Retina (tissue), 1 donor: ENCODE measurements around the gene RBAK.
"Not testable (repeated sequence)": the region's sequence is repeated elsewhere in the genome, so short reads cannot be mapped to it uniquely, and the experiment has no call there.

Experiments
- DNase-seq: peaks from one replicate; pipeline ENCODE4 v3.0.0-alpha.2; 2016

RBAK gene

GRCh38 chr7:5053175-5053574 is 7.5 kb downstream of the RBAK start:
- no peak for DNase-seq

GRCh38 chr7:5063698-5064097 is 18.0 kb downstream of the RBAK start:
- DNase-seq: no peak

GRCh38 chr7:5064391-5065106 is 18.9 kb downstream of the RBAK start:
- no peak for DNase-seq

DNA sequence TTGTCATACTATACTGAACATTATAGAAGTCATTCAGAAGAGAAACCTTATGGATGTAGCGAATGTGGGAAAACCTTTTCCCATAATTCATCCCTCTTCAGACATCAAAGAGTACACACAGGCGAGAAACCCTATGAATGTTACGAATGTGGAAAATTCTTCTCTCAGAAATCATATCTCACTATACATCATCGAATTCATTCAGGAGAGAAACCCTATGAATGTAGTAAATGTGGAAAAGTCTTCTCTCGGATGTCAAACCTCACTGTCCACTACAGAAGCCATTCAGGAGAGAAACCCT is 19.4 kb downstream of the RBAK start:
- DNase-seq: no peak

DNA sequence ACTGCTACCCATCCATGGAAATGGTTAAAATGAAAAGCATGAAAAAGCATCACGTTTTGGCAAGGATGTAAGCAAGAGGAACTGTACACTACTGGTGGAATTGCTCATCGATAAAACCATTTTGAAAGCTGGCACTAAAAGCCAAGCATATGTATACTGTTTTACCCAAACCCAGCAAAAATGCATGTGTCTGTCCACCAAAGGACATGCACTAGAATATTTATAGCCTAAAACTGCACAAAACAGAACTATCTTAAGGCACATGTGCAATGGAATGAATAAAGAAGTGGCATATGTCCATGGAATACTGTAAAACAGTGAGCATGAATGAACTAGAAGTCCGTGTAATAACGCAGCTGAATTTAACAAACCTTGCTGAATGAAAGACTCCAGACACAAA is 22.9 kb downstream of the RBAK start:
- no peak for DNase-seq

- no peak for DNase-seq
These were observed 24.5 kb downstream of the RBAK start for GRCh38 chr7:5070206-5070605.

DNA sequence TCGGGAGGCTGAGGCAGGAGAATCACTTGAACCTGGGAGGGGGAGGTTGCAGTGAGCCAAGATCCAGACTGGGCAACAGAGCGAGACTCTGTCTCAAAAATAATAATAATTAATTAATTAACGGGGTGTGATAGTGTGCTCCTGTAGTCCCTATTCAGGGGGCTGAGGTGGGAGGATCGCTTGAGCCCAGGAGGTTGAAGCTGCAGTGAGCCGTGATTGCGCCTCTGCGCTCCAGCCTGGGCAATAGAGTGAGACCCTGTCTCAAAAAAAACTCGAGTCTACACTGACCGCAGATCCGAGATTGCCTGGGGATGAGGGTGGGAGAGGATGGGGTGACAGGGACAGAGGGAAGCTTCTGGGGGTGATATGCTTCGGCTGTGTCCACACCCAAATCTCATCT is 29.5 kb downstream of the RBAK start:
- not testable (repeated sequence) for DNase-seq

- DNase-seq: no peak
These were observed 32.1 kb downstream of the RBAK start for GRCh38 chr7:5077740-5078139.

DNA sequence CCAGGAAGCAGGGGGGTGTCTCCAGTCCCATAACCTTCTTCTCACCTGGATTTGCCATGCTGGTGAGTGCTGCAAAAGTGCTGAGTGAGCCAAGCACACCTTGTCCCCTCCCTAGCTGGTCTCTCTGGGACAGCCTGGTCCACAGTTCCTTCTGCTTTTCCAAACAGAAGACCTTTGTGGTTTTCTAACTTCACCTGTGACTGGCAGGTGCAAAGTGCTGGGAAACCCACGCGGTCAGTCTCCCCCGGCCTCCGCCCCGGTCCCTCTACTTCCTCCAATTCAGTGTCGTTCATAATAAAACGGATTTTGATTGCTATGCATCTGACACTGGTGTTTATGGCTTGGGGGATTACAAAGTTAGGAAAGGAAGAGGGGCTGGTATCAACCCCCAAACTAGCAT is 37.1 kb downstream of the RBAK start:
- DNase-seq: no peak

DNA sequence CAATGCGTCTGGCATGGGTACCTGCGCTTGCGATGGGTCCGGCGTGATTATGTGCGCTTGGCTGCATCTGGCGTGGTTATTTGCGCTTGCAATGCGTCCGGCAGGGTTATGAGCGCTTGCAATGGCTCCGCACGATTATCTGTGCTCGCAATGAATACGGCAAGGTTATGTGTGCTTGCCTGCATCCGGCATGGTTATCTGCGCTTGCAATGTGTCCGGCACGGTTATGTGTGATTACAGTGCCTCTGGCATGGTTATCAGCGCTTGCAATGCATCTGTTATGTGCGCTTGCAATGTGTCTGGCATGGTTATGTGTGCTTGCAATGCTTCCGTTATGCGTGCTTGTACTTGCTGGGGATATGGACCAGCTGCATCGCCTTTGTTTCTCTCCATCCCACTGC is 37.7 kb downstream of the RBAK start:
- DNase-seq: no peak

- no peak for DNase-seq
These were observed 40.6 kb downstream of the RBAK start for GRCh38 chr7:5086256-5086655.

- not testable (repeated sequence) for DNase-seq
These were observed 42.7 kb downstream of the RBAK start for GRCh38 chr7:5088228-5088833.

DNA sequence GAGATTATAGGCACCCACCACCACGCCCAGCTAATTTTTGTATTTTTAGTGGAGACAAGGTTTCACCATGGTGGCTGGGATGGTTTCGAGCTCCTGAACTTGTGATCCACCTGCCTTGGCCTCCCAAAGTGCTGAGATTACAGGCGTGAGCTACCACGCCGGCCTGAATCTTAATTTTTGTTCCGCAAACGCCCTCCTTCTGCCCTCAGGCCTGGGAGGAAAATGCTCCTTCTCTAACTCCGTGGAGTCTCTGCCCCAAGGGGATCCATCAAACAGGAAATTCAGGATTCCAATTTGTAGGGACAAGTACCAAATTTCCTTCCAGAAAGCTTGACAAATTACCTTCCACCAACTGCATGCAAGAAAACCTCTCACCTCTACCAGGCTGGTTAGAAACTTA is 43.2 kb downstream of the RBAK start:
- no peak for DNase-seq

- no peak for DNase-seq
These were observed 48.3 kb downstream of the RBAK start for GRCh38 chr7:5093948-5094347.

- no peak for DNase-seq
These were observed 49.0 kb downstream of the RBAK start for GRCh38 chr7:5094641-5095040.

- DNase-seq: no peak
These were observed 70.7 kb downstream of the RBAK start for GRCh38 chr7:5116359-5116758.

DNA sequence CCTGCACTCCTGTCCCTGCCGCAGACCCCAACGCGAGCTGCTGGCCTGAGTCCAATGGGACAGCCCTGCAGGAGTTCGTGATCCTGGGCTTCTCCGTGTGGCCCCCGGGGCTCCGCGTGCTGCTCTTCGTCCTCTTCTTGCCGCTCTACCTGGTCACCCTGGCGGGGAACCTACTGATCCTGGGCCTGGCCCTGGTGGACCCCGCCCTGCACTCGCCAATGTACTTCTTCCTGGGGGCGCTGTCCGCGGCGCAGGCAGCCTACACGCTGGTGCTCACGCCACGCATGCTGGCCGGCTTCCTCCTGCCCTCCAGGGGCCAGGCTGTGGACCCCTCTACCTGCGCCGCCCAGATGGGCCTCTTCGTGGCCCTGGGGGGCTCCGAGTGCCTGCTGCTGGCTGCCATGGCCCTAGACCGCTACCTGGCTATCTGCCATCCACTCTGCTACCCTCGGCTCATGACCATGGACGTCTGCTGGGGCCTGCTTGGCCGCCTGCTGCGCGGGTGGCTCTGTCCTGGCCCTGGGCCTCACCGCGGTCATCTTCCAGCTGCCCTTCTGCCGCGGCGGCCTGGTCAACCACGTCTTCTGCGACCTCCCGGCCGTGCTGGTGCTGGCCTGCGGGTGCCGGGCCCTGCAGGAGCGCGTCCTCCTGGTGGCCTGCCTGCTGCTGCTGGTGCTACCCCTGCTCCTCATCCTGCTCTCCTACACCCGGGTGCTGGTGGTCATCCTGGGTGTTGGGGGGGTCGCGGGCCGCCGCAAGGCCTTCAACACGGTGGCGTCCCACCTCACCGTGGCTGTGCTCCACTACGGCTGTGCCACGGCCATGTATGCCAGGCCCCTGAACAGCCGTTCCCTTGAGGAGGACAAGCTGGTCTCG is 71.7 kb downstream of the RBAK start:
- no peak for DNase-seq
